Esophagus muscularis mucosa (tissue), 3 donors: ENCODE results near the gene NOX3.

Experiments used
- CTCF ChIP-seq, 3 experiments: fragments of 200-600 bp in 2 of 3; fragments of 450-650 bp in 1 of 3; sonication (generic) in 2 of 3; IDR thresholded peaks; one replicate each; pipeline ENCODE4 v1.5.1; 2017 to 2019; ENCODE audit warnings: antibody characterized with exemption in 3 of 3, mild to moderate bottlenecking in 2 of 3, moderate library complexity in 1 of 3
- POLR2A ChIP-seq: fragments of 450-650 bp; IDR thresholded peaks from one replicate; pipeline ENCODE4 v1.6.1; 2017; ENCODE audit warnings: antibody characterized with exemption, moderate library complexity, mild to moderate bottlenecking, low read depth
- POLR2AphosphoS5 ChIP-seq, 2 donors: sonication (generic); formaldehyde crosslinking; IDR thresholded peaks; one replicate each; pipeline ENCODE4 v1.6.1; 2017; ENCODE audit warnings: antibody characterized with exemption in 2 of 2

- TF ChIP-seq CTCF (IDR thresholded peaks at IDR 0.05) (no peak), POLR2A (no peak), POLR2AphosphoS5 (IDR thresholded peaks at IDR 0.05) (no peak)
These were observed 101.5 kb downstream of the NOX3 start for GRCh38 chr6:155354167-155354566.
